ENCODE data around the gene MAEA.
A peak's percentile ranks its signal among the peaks of the same experiment; 100 is the strongest.

Gene MAEA

DNA sequence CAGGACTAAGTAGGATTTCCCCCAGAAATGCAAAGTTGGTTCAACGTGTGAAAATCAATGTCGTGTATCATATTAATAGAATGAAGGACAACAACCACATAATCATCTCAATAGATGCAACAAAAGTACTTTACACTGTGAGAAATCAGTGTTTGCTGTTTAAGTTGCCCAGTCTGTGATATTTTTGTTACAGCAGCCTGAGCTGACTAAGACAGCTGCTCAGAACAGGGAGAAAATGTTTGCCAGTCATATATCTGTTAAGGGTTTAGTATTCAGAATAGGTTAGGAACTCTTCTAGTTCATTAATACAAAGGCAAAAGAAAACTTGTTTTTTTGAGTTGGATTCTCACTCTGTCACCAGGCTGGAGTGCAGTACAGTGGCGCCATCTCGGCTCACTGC lies 12.5 kb downstream of the MAEA start:
- no peak overlapping the region for H2AFZ ChIP-seq (ENCODE audit: low read length)
- H3K4me1 ChIP-seq (ENCODE audit: insufficient read depth, low read length, poor library complexity, severe bottlenecking), result peaks cover 6% of the 10 kb centered on the region
- no peak overlapping the region for H3K4me3 ChIP-seq (ENCODE audit: low read length, poor library complexity, severe bottlenecking)
- H3K36me3 ChIP-seq (ENCODE audit: insufficient read depth, low read length), result peaks cover 13% of the 10 kb centered on the region; the same call in 1 of the 2 replicates
- H3K9me3 ChIP-seq (ENCODE audit: insufficient read depth, low read depth, low read length), result no peaks in the 10 kb centered on the region
- H3K9ac ChIP-seq (ENCODE audit: low read depth, low read length, poor library complexity, severe bottlenecking), result no peak overlapping the region
- H3K4me2 ChIP-seq (ENCODE audit: low read depth, low read length, poor library complexity, severe bottlenecking), result no peak overlapping the region
- H3K79me2 ChIP-seq (ENCODE audit: insufficient read depth, low read length), result peaks cover 89% of the 10 kb centered on the region
- no peaks in the 10 kb centered on the region for H3K9me2 ChIP-seq (replicated peaks; ENCODE audit: low read depth, low read length)
- H3K27me3 ChIP-seq (ENCODE audit: insufficient read depth, low read length, poor library complexity, severe bottlenecking), result no peaks in the 10 kb centered on the region
- no peak for TF ChIP-seq EZH2phosphoT487 (IDR thresholded peaks at IDR 0.05; ENCODE audit: borderline replicate concordance)
- TF ChIP-seq, protein P1, sequence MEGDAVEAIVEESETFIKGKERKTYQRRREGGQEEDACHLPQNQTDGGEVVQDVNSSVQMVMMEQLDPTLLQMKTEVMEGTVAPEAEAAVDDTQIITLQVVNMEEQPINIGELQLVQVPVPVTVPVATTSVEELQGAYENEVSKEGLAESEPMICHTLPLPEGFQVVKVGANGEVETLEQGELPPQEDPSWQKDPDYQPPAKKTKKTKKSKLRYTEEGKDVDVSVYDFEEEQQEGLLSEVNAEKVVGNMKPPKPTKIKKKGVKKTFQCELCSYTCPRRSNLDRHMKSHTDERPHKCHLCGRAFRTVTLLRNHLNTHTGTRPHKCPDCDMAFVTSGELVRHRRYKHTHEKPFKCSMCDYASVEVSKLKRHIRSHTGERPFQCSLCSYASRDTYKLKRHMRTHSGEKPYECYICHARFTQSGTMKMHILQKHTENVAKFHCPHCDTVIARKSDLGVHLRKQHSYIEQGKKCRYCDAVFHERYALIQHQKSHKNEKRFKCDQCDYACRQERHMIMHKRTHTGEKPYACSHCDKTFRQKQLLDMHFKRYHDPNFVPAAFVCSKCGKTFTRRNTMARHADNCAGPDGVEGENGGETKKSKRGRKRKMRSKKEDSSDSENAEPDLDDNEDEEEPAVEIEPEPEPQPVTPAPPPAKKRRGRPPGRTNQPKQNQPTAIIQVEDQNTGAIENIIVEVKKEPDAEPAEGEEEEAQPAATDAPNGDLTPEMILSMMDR (conservative IDR thresholded peaks at IDR 0.05; ENCODE audit: low read length), result no peak
- peaks cover 19% of the 10 kb centered on the region for H4K20me1 ChIP-seq (ENCODE audit: insufficient read depth, low read length, poor library complexity, severe bottlenecking)
- no peaks in the 10 kb centered on the region for H3F3A ChIP-seq (ENCODE audit: low read depth)

- Histone ChIP-seq H3K4me3 (ENCODE audit: low read length, poor library complexity, severe bottlenecking) (no peak overlapping the region), H4K20me1 (ENCODE audit: insufficient read depth, low read length, poor library complexity, severe bottlenecking) (peaks cover 21% of the 10 kb centered on the region)
Observed at GRCh38 chr4:1305261-1305711, 15.6 kb downstream of the MAEA start.

GRCh38 chr4:1305781-1306455 lies 16.2 kb downstream of the MAEA start:
- Histone ChIP-seq H3K4me3 (ENCODE audit: low read length, poor library complexity, severe bottlenecking) (peak overlapping the region; percentile 16), H3K9me3 (ENCODE audit: insufficient read depth, low read depth, low read length) (no peaks in the 10 kb centered on the region), H3K9me2 (replicated peaks; ENCODE audit: low read depth, low read length) (no peaks in the 10 kb centered on the region), H3K4me1 (ENCODE audit: insufficient read depth, low read length, poor library complexity, severe bottlenecking) (peaks cover 6% of the 10 kb centered on the region), H4K20me1 (ENCODE audit: insufficient read depth, low read length, poor library complexity, severe bottlenecking) (peaks cover 21% of the 10 kb centered on the region), H3K27me3 (ENCODE audit: insufficient read depth, low read length, poor library complexity, severe bottlenecking) (no peaks in the 10 kb centered on the region), H3K9ac (ENCODE audit: low read depth, low read length, poor library complexity, severe bottlenecking) (no peak overlapping the region), H3K4me2 (ENCODE audit: low read depth, low read length, poor library complexity, severe bottlenecking) (peak overlapping the region; percentile 21), H3F3A (ENCODE audit: low read depth) (no peaks in the 10 kb centered on the region), H3K36me3 (ENCODE audit: insufficient read depth, low read length) (no peaks in the 10 kb centered on the region; the same call in 1 of the 2 replicates), H2AFZ (ENCODE audit: low read length) (no peak overlapping the region), H3K79me2 (ENCODE audit: insufficient read depth, low read length) (peaks cover 91% of the 10 kb centered on the region)
- TF ChIP-seq EZH2phosphoT487 (IDR thresholded peaks at IDR 0.05; ENCODE audit: borderline replicate concordance), result no peak
- TF ChIP-seq, protein P1 (conservative IDR thresholded peaks at IDR 0.05; ENCODE audit: low read length), result no peak

More at GRCh38 chr4:1305261-1305711, 15.6 kb downstream of the MAEA start:
- Histone ChIP-seq H3K79me2 (ENCODE audit: insufficient read depth, low read length) (peaks cover 91% of the 10 kb centered on the region), H3K9me3 (ENCODE audit: insufficient read depth, low read depth, low read length) (no peaks in the 10 kb centered on the region), H3K36me3 (ENCODE audit: insufficient read depth, low read length) (no peaks in the 10 kb centered on the region; the same call in 1 of the 2 replicates), H3K4me2 (ENCODE audit: low read depth, low read length, poor library complexity, severe bottlenecking) (peak overlapping the region; percentile 21), H3K4me1 (ENCODE audit: insufficient read depth, low read length, poor library complexity, severe bottlenecking) (peaks cover 6% of the 10 kb centered on the region), H3K27me3 (ENCODE audit: insufficient read depth, low read length, poor library complexity, severe bottlenecking) (no peaks in the 10 kb centered on the region), H3K9ac (ENCODE audit: low read depth, low read length, poor library complexity, severe bottlenecking) (no peak overlapping the region), H3F3A (ENCODE audit: low read depth) (no peaks in the 10 kb centered on the region), H3K9me2 (replicated peaks; ENCODE audit: low read depth, low read length) (no peaks in the 10 kb centered on the region), H2AFZ (ENCODE audit: low read length) (no peak overlapping the region)
- TF ChIP-seq, protein P1 (conservative IDR thresholded peaks at IDR 0.05; ENCODE audit: low read length), result no peak
- no peak for TF ChIP-seq EZH2phosphoT487 (IDR thresholded peaks at IDR 0.05; ENCODE audit: borderline replicate concordance)

All from Loucy (cell line).